GM21737 (cell line): ENCODE data around the gene MAP3K4.

Experiments
- ATAC-seq: cut with Tn5 transposase; IDR thresholded peaks from one replicate; pipeline ENCODE4 v1.9.1; 2021; ENCODE audit warnings: mild to moderate bottlenecking, moderate library complexity; ENCODE audit not compliant: unreplicated experiment

Gene MAP3K4

DNA sequence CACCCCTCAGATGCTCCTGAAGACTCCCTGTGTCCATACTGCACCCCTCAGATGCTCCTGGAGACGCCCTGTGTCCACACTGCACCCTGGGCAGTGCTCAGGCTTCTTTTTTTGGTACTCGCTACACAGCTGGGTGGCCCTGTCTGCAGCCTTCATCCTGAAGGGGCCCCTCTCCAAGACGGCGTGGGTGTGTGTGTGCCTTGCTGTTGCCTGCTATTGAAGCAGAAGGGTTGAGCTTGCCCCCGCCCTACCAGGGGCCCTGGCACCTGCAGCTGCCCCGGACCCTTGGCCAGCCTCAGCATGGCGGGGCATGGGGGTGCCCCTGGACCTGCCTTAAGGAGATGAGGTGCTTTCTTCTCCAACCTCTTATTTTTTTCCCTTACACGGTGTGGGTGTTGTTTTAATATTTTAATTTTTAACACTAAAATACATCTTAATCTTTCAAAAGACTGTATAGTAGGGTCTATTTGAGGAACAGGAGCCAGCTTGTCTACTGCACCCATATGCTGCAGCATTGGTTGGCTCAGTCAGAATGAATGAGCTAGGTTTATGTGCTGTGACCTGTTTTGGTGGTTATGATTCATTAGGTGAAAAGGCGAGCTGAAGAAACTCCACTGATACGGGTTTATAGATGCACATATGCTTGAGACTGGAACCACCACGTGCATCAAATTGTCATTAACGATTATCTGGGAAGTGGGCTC, 146.4 kb downstream of the MAP3K4 start:
- no peak for ATAC-seq

DNA sequence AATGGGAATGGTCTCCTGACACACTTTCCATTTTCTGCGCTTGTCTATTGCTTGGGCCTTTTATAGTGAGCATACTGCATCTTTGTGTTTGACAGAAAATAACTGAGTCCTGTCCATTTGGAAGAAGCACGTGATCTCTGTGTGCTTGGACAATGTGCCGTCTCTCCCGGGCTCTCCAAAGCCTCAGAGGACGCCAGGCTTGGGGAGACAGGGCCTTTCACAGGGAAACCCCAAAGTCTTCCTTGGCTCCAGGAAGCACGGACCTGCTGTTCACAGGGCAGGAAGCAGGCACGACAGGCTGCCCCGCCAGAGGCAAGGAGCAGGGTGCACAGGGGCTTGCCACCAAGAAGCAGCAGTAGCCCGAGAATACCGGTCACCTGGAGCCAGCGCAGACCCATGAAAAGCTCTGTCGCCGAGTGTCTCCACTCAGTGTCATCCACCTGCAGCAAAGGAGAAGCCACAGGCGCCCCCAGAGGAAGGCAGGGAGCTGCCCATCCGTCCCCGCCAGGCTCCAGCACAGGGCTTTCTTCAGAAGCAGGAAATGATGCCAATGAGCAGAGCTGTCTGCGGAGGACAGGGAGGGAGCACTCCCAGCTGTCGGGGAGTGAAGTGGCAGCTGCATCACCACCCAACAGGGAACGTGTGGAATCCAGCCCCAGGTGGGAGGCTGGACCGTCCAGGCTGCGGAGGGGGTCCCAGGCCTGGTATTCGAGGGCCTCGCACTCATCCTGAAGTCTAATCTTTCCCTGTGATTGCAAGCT, 147.2 kb downstream of the MAP3K4 start:
- no peak for ATAC-seq

DNA sequence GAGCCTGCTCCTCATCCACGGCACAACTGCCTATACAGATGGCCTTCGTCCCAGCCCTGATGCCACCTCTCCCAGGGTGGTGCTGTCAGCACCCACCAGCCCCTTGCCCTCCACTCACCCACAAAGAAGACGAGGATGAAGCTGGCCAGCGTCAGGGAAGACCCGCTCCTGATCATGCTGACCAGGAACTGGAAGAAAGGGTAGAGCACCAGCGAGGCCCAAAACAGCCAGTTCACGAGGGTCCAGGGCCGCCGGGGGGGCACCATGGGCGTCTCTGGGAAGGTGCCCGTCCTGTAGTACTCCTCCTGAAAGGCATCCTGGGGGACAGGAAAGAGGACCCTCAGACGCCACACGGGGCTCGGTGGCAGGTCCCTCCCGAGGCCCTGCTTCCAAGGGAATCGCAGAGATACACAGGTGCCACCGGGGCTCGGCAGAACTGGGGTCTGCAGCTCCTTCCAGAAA, 147.8 kb downstream of the MAP3K4 start:
- no peak for ATAC-seq

DNA sequence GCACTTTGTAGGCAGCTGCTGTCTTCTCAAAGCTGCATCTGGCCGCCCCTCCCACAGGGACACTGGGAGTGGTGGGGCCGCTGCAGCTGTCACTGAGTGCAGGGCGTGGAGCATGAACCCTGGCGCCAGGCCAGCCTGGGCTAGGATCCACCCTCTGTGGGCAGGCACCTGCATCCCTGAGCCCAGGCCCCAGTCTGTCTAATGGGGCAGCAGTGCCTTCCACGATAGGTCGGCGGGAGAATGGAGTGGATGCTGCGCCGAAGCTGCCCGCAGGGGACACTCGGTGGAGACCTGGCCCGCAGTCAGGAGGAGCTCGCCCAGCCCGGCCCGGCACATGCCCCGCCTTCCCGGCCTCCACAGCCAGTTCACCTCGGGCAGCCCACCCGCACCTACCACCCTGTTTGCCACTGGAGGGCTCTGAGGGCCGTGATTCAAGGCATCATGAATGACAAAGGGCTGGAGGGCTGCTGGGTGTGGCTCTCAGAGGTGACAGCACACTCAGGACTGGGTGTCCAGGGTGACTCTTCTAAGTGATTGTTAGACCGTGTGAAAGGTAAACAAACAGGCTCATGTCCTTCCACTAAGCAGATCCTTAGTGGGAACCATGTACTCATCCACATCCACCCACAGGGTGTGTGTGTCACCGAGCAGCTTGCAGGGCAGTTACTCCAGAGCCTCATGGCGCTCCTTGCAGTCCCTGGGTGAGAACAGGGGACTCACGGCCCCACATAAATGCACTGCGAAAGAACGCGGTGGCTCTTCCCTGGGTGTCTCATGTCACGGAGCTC, 148.4 kb downstream of the MAP3K4 start:
- no peak for ATAC-seq

DNA sequence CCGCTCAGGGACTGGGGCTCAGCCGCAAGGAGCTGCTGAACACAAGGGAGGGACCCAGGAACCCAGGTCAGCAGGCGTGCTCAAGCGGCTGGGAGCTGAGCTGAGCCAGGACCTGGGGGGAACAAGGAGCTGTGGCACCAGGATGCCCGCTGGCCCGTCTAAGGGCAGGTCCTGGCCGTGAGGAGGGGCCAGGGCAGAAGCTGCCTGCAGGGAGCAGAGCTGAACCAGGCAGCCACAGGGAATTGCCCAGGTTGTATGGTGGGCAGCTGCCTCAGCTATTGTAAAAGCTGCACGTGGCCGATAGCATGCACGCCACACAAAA, 148.9 kb downstream of the MAP3K4 start:
- no peak for ATAC-seq

DNA sequence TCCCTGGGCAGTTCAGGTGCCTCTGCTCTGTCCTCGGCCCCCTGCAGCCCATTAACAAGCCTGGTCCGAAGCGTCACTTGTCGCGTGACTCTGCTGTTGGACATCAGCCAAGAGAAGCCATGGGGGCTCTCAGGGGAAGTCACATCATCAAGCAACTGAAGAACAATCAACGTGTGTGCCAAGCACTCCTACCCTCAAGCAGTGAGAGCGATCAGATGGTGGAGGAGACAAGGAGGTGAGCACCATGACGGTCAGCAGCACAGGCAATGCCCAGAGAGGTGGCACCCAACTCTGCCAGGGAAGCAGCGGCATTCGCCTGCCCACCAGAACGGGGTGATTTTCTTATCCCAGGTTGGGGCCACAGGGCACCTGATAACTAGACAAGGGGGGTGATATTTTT, 149.6 kb downstream of the MAP3K4 start:
- ATAC-seq: no peak

DNA sequence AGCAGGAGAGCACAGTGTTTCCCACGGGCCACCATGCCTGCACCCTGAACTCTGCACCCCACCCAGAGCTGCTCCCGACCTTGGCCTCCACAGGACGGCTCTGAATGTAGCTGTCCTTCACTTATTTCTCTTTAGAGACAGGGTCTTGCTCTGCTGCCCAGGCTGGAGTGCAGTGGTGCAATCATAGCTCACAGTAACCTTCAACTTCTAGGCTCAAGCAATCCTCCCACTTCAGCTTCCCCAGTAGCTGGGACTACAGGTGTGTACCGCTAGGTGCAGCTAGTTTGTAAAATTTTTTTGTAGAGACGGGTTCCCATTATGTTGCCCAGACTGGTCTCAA, 151.4 kb downstream of the MAP3K4 start:
- no peak for ATAC-seq

DNA sequence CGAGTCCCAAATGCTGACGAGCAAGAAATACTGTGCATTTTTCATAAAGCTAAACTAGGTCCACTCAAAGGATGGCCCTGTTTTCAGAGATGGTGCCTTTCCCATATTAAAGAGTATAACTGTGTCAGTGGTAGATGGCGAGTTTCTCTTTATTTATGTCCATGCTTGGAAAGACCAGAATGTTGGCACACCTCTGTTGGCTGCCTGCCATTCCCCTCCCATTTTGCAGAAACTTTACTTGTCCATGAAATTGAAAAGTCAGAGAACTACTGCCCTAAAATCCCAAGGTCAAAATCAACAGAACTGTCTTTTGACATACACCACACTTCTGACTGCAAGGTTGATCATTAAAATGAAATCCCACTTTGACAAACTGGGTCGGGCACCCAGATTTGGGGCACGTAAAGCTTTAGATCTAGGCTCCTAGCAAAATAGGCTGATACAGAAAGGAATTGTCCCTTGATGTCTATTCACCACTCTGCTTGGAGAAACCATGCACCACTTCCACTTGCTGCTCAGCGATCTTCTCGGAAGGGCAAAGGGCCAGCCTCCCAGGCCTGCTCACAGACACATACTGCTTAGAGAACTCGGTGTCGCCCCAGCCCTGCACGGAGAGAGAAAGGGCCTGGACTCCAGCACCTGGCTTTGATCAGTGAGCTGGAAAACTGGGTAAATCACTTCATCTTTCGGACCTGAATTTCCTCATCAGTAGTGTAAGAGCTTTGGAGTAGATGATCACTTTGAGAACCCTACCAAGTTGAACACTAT, 152.3 kb downstream of the MAP3K4 start:
- no peak for ATAC-seq

DNA sequence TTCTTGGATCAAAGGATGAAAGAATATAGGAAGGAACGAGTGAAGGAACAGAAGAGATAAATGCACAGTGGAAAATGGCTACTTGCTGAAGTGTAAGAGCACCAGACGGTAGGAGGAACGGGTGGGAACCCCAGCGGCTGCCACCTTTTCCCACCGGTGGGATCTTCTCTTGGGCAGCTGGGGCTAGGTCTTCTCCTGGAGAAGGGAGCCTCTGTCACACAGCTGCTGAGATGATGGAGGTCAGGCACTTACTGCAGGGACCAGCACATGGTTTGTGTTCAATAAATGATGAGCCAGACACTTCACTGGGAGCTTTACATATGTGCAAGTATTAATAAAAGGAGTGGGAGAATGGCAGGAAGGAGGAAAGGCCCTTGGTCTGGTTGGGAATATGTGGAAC, 158.6 kb downstream of the MAP3K4 start:
- no peak for ATAC-seq

DNA sequence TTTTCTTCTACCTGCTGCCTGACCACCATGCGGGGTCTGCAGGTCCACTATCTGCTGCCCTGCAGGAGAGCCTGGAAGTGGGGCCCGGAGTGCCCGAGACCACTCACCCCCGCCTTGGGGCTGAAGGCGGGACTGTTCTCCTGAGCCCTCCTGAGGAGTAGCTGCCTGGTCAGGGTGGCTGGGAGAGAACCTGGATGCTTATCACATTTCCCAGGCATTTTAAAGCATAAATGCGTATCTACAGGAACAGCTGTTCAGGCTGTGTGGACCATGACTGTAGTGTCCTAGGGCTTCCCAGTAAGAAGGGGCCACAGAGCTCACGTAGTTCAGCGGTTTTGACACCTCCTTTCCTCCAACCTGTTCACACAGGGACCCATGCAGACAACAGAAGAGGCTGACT, 159.0 kb downstream of the MAP3K4 start:
- ATAC-seq: no peak

DNA sequence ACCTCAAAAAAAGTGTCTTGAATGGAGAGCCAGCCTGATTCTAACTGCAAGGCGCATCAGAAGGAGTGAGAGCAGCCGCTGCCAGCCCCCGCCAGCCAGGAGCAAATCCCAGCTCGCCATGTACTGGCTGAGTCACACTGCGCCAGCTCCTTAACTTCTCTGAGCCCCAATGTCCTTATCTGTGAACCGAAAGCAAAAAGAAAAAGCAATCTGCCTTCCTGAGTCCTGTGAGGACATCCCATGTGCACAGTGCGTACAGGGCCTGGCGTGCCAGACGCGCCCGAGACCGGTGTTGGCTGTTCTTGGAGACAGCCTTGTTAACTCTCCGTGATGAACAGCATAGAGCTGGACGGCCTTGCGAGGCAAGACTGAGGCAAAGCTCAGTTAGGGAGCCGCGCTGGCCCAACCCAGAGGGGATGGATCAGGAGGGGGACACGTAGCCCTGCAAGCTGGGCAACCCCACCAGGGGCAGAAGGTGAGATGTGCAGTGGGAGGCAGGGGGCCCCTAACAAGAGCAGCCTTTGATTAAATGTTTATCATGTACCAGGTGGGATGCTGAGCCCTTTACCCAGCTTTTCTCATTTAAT, 159.6 kb downstream of the MAP3K4 start:
- no peak for ATAC-seq

DNA sequence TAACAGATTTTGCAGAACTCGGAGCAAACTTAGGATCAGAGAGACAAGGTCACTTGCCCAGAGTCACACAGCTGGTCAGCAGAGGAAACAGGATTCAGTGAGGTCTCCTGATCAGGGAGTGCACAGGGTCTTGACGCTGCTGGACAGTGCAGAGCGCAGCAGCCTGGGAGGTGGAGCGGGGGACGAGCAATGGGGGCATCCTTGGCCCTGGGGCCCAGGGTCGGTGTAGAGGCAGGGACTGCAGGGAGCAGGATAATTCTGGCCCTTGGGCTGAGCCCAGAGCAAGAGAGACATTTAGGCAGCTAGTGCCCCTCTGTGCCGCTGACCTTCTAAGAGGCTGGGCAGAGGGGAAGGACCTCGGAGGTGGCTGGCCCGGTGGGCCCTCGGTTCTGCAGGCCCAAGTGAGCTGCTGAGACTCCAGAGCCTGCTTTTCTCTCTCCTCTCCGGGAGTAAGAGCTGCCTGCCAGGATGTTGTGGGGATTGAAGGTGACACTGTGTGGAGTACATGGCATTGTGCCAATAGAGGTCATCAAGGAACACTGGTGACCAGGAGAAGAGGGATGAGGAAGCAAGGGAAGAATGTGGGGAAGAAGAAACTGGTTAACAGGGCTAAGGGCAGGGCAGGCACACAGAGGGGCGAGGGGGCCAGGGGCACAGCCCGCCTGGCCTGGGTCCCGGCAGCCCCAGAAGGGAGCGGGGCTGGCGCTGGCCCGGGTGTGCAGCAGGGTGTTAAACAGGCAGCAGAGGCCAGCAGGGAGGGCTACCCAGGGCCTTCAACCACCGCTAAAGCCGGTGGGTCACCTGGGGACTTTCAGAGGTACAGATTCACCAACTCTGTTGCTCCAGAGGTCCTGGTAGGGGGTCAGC, 160.3 kb downstream of the MAP3K4 start:
- ATAC-seq: no peak

DNA sequence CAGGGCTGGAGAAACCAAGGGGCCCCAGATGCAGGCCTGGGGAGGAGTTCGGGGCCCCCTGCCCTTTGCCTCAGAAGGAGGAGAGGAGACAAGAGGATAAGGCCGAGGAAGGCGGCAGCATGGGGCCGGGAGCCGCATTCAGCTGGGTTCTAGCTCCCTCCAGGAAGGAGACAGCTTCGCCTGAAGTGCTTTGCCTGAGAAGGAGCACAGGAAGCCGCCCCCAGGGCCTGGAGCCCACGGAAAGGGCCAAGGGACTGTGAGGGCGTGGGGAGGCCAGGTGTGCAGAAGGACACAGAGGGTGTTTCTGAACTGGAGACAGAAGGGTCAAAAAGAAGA, 160.9 kb downstream of the MAP3K4 start:
- no peak for ATAC-seq

DNA sequence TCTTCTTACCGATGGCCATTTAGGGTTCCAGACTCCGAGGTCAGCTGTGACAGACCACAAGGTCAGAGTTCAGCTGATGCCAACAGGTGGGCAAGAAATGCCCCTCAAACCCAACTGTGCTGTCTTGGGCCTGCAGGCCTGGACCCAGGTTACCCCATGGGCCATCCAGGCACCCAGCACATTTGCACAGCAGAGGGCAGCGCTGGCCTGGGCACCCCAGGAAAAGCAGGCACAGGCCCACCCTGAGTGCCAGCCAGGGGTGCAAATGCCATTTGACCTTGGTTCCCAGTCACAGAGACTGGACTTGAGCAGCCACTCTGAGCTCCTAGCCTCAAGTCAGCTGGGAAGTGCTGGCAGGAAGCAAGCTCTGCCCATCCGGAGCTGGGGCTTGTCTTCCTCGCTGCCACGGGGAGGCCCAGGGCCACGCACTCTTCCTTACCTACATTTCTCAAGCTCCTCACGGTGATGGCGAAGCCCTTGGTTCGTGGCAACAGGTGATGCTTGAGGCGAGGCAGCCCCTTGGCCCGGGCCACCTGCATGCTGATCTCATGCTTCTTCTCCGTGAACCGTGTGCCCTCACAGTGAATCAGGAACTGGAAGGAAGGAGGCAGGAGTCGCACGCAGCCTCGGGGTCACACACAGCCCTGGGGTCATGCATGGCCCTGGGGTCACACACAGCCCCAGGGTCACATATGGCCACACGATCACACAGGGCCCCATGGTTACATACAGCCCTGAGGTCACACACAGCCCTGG, 161.5 kb downstream of the MAP3K4 start:
- no peak for ATAC-seq

DNA sequence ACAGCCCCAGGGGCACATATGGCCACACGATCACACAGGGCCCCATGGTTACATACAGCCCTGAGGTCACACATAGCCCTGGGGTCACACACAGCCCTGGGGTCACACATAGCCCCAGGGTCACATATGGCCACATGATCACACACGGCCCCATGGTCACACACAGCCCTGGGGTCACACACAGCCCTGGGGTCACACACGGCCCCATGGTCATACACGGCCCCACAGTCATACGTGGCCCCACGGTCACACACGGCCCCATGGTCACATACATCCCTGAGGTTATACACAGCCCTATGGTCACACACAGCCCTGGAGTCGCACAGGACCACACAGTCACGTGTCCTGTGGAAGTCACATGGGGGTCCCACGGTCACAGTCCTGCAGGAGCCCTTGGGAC, 162.2 kb downstream of the MAP3K4 start:
- no peak for ATAC-seq

DNA sequence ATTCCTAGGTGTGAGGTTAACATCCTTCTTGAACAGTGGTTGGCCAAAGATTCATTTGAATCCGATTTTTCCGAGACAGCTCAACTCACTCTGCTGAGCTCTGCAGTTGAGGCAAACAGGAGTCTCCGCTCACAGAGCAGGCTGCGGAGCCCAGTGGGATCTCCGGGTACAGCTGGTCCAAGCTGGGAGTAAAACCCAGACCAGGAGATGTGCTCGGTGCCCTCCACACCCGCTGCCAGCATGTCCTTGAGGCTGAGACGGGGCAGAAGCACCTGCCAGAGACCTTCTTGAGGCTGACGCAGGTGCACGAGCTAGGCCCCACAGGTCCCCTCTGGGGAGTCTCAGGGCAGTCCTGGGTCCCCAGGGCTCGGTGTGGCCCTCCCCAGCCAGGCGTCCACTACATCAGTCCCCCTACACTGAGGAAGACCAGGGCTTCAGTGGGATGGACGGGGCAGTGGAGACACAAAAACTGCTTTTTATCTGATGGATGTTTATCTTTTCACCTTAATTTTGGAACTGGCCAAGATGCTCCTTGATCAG, 163.3 kb downstream of the MAP3K4 start:
- no peak for ATAC-seq

DNA sequence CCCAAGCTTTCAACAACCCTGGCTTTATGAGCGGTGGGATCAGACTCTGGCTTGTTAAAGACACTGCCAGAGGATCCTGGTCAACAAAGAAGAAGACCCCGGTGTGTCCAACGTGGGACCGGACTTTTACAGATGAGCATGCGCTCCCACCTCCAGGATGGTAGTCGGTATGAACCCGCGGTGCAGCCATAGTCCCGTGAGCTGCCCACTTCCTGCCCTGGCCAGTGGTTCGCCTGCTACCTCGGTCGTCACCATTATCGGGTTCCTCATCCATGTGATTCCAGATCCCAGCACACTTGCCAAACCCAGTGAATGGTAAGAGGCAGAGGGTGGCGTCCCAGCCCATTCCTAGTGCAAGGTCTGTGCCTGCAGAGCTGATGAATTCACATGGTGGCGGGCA, 169.6 kb downstream of the MAP3K4 start:
- no peak for ATAC-seq

DNA sequence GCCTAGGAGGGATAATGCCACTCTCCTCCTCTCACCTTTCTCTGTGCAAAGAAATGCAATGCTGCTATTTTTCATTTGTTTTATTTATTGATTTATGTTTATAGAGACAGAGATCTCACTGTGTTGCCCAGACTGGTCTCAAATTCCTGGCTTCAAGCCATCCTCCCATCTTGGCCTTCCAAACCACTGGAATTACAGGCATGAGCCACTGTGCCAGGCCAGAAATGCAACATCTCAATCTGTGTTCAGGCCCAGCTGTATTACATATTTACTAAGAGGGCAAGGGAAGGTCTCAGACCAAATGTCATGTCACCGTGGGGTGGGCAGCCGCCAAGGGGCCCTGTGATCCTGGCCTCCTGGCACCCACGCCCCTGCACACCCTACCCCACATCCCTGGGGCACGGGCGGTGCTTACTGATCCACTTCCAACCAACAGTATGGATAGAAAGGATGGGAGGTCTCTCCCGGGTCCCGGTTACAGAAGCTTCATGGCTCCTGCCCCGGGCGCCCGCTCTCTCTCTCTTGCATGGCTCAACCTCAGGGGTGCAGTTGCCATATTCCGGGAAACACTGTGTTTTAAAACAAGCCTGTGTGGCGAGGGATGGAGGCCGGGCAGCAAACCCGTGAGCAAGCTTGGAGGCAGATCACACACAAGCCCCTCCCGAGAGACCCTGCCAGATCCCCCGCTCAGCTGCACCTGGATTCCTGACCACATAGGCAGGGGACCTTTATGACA, 170.5 kb downstream of the MAP3K4 start:
- ATAC-seq: no peak
